GM19397 (cell line): ENCODE measurements around the gene SYNDIG1.

ENCODE experiments used
- ATAC-seq: cut with Tn5 transposase; IDR thresholded peaks from one replicate; pipeline ENCODE4 v1.9.1; 2021; ENCODE audit warnings: mild to moderate bottlenecking, moderate library complexity; ENCODE audit not compliant: unreplicated experiment

SYNDIG1 gene

DNA sequence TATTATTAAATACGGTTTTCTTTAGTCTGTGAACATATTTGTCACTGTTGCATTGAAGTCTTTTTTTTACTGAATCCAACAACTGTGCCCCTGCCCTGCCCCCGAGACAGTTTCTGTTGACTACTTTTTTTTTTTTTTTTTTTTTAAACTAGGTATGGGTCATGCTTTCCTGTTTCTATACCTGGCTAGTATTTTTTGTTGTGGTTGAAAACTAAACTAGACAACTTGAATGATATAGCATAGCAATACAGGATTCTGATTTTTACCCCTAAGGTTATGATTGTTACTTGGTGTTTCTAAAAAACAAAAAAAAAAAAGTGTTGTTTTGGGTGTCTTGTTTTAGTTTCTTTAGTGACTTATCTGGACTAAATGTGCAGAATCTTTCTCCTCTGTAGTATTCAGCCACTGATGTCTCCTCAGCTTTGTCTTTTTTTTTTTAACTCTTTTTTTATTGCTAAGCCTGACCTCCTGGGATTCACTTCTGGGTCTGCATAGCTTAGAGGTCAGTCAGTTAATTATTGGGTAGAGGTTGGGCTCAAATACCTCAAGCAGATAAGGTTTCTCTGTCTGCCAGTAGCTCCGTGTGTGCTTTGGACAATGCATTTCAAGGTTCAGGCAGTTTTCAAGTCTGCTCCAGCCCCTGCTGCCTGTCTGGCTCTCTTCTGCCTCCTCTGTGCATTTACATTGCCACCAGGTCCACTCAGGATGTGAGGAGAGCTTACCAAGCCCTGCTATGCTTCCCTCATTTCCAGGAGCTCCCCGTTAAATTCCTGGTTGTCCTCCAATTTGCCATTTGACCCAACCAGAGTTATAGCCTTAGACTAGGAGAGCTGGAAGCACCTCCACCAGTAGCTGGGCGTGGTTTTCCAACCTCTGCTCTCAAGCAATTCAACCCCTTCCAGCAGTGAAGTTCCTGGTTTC is 91.4 kb downstream of the SYNDIG1 start:
- no peak for ATAC-seq

DNA sequence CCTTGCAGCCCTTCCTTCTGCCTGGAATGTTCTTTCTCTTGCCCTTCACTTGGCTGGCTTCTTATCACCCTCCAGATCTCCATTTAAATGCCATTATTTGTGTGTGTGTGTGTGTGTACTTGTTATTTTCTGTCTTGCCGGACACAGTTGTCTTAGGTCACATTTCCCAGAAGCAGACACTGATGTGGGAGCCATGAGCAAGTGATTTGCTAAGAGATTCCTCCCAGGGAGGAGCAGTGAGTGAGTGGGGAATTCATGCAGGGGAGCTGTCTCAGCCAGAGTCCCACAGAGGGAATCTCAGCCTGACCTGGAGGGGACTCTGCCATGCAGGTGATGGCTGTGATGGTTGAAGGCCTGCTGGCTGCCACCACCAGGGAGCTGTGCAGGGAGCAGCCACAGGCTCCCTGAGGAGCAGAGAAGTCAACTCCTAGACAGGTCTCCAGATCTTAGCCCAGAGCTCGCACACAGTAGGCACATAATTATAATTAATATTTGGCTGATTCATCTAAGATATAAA is 96.5 kb downstream of the SYNDIG1 start:
- ATAC-seq, result no peak

DNA sequence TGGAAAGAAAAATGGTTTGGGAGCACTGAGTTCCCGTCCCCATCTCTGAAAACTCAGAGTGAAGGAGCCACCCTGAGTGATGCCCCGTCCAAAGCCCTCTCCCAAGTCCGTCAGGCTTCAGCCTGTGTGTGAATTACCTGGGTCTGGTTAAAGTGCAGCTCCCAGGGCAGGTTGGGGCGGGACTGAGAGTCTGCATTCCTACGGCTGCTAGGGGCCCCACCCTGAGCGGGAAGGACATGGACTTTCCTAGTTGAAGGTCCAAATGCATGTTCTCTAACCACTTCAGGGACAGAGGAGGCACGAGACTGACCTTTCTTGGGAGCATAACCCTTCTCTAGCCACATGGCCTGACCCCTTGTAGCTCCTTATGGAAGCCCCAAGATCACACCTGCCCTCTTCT is 97.2 kb downstream of the SYNDIG1 start:
- no peak for ATAC-seq

DNA sequence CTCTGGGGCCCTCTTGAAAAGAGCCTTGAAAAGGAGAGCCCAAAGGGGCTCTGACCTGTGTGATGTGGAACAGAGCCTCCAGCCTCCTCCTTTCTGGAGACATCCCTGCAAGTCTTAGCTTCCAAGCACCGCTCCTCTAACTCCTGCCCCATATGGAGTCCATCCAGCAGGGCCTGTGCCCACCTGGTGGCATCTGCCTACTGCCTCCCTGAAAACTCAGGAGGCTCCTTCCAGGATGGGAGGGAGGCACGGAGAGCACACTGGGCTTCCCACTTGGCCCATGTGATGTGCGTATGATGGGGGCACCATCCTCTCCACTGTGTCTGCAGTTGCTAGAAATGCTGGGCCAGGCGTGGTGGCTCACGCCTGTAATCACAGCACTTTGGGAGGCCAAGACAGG is 98.1 kb downstream of the SYNDIG1 start:
- ATAC-seq, result no peak

DNA sequence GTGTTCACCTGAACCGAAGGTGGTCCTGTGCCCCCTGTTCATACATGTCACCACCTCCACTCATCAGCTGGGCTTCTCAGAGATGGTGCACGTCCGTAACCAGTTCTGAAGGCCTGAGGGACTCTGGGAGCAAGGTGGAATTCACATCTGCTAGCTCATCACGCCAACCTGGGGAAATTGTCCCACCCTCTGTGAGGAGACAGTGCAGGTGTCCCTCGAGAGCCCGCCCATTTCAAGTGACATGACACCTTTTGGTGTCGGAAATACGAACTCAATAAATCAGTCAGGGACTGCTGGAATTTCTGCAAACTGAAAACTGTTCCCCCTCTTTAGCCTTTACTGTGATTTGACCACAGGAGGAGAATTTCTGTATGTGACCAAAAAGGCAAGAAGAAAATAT is 99.4 kb downstream of the SYNDIG1 start:
- no peak for ATAC-seq

DNA sequence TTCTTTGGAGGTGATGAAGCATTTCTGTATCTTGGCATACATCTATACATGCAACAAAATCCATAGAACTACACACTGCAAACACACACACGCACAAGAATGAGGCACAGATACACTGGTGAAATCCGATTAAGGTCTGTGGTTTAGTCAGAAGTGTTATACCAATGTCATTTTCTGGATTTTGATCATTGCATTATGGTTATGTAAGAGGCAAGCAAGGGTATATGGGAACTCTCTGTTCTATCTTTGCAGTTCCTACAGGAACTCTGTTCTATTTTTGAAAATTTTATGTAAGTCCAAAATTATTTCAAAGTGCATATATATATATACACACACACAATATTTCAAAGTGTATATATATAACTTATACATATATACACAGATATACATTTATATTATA is 101.7 kb downstream of the SYNDIG1 start:
- no peak for ATAC-seq

DNA sequence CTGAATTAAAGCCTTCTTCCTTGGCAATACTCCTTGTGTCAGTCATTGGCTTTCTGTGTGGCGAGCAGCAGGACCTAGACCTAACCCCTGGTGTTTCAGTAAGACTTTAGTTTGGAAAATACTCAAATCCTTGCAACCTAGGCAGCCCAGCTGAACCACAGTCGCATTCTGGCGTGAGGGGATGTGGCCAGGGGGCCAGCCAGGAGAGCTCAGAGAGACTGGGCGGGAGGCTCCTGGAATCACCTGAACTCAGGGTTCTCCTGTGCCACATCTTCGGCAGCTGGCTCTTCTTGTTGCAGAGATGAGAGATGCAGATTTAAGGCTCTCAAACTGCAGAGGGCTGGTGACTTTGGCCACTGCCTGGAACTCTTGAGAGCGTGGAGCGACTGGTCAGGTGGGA is 102.7 kb downstream of the SYNDIG1 start:
- no peak for ATAC-seq

DNA sequence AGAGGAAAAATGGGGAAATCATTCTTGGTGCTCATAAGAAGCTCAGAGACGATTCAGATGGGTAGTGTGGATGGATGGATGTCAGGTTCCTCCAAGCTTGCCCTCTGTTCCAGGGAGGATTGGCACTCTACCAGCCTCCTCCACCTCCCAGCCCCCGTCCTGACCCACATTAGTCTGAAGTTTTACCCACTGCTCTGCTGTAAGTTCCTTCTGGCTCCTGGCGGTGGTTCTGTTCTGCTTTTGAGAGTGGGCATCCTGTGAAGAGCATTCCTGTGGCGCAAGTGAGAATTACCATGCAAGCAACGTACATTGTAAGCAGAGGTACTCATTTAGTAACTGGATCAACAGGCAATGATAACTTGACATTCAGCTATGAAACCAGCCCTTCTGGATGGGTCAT is 103.4 kb downstream of the SYNDIG1 start:
- no peak for ATAC-seq

DNA sequence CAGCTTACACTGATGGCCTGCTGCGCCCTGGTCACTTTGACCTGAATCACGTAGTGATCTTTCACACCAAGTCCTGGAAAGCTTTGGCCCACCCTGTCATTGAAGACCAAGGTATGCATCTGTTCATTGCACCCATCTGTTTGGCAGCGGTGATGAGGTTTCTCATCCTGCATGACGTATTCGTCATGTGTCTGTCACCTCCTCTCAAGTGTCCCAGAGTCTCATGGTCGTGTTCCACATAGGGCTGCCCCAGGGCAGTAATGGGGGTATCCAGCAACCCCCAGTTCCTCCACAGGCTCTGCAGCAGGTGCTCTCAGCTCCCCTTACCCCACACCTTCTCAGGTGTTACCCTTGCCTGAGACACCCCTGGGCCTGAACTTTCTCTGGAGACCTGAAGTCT is 104.1 kb downstream of the SYNDIG1 start:
- no peak for ATAC-seq

DNA sequence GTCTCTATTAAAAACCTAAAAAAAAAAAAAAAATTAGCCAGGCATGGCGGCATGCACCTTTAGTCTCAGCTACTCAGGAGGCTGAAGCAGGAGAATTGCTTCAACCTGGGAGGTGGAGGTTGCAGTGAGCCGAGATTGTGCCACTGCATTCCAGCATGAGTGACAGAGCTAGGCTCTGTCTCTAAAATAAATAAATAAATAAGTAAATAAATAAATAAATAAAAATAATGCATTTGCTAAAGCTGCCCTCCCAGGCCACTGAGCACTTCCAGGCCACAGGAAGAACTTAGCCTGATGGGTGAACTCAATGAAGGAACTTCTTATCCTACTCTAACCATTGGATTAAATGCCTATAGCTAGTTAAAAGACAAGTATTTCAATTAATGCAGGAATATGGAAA is 104.9 kb downstream of the SYNDIG1 start:
- no peak for ATAC-seq

DNA sequence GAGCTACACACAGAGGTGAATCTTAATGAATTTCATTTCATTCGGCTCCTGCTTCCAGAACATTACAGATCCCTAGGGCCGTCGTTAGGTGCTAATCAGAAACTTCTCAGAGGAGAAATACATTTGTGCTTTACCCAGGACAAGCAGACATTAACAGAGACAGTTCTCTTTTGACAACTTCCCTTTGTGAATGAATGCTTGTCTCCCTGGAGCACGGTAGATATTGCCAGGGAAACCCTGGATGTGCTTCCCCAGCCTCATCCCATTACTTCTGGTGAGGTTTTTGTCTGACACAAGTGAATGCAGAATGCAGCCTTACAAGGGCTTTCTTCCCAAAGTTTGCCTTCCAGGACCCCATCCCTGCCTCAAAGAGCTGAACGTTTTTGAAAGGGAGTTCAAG is 105.4 kb downstream of the SYNDIG1 start:
- no peak for ATAC-seq

DNA sequence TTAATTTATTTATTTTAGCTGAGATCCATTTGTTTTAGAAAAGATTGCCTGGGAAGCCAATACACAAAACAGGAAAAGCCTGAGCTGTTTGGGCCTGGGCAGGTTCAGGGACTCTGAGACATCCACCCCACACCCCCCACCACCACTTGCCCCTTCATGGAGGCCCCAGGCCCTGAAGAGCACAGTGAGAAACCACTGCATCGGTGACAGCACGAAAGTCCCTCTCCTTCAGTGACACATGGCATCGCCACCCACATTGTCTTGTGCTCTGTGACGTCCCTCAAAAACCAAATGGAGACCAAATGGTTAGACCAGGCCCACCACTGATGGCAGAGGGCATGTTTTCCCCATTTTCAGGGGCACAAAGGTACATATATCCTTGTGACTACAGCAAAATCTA is 106.4 kb downstream of the SYNDIG1 start:
- ATAC-seq, result no peak

DNA sequence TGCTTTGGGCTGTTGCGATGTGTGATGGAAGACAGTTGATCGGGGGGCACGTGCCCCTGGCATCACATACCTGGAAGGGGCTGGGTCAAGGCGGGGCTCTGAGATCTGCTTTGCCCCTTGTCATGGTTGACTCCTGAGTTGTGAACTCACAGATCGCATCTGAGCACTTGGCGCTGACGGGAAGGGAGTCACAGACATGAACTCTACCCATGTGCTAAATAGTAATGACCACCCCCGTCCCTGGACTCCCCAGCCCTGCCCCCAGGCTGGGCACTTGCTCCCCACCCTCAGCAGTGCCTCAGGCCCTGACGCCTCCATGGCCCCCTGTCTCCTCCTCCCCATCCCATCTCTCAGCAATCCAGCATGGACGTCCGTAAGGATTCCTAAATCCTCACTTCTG is 107.0 kb downstream of the SYNDIG1 start:
- ATAC-seq, result no peak

DNA sequence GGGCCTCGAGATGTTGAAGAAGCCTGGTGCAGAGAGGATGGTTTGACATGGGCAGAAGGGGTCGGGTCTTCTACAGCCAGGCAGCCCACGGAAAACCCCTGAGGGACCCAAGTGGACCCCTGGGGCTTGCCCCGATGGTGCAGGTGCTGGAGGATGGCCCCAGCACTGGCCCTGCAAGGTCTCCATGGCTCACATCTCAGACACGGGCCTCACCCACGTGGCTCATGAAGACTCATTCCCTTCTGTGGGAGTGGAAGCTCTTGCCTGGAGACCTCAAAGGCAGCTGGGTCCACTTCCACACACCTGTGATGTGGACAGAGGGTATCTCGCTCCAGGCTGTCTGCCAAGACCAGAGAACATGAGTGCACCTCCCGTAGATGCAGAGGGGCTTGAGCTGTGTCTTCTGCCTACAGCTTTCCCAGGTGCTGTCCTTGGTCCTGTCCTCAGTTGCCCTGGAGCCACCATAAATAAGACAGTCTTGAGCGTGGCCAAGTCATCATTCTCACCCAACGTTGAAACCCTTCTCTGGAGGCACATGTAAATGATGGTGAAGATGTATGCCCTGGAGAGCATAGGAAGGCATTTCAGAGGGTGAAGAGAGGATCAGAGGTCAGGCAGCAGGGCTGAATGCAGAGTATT is 108.0 kb downstream of the SYNDIG1 start:
- no peak for ATAC-seq

DNA sequence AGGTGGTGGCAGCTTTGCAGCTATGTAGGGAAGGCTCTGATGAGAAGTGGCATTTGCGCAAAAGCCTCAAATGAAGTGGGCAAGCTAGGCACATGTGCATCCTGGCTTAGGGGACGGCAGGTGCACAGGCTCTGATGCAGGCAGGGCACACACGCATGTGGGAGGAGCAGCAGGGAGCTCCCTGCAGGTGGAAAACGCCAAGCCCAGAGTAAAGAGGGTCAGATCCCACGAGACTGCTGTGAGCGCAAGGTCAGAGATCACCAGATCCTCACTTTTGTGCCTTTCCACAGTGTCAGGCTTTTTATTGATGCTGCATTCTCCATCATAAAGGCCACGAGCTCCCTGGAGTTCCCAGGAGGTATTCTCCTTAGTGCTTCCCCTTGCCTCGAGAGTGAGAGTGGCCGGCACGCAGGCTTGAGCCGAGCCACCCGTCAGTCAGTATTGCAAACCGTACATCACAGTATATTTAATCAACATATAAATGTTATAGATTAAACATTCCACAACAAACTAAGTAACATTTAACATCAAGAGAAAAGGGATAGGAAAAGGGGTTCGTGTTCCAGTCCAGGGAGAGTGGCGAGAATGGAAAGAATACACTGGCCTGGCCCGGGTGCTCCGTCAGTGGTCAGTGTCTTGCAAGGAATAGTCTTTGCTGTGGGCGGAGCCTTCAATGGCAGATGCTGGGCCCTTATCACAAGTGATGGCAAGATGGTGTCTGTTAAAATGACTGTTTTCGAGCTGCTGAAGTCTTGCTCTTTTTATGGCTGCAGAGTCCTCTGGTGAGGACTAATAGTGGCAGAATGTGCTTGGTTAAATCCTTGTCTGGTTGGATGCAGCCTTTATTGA is 109.4 kb downstream of the SYNDIG1 start:
- ATAC-seq, result no peak

DNA sequence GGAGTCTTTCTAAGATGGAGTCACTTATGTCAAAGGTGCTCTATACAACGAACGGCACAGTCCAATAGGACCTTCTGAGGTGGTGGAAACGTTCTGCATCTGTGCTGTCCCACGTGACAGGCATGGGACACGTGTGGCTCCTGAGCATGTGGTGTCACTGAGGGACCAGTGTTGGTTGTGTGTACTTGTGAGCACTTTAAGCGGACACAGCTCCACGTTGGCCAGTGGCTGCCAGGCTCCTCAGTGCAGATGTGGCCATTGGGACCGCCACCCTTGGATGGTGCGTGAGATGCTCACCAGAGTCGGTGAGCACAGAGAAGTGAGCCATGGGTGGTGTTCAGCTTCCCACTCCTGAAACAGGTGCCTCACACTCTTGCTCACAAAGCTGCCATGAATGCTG is 110.0 kb downstream of the SYNDIG1 start:
- no peak for ATAC-seq

DNA sequence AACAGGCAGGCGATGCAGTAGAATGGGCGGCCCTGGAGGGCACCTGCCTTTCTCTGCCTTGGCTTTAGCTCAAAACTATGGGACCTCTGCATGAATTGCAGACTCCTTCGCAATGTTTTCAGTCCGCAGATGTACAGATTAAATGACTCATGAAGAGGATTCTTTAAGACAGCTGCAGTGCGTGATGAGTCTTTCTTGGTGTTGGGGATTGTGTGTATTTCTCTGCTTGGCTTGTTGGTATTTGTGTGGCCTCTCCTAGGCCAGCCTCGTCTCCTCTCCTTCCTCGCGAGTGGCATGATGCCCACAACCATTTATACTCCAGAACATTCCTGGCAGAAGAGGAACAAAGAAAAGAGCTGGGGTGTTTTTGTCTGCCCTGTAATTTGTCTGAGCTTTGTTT is 110.6 kb downstream of the SYNDIG1 start:
- no peak for ATAC-seq

DNA sequence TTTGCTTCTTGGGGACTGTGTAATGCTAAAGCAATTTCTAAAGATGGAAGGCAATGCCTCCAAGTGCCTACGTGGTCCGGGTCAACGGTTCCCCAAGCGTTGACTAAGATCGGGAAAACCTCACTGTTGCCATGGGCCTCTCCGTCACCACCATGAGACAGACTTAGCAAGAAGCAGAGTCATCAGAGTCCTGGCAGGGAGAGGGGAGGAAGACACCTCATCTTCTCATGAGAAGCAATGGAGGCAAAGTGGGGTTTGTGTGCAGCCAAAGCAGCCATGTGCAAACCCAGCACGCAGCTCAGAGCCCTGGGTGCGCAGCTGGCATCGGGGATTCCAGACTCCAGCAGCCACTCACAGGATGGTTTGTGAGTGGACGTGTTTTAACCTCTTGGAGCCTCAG is 111.4 kb downstream of the SYNDIG1 start:
- no peak for ATAC-seq

DNA sequence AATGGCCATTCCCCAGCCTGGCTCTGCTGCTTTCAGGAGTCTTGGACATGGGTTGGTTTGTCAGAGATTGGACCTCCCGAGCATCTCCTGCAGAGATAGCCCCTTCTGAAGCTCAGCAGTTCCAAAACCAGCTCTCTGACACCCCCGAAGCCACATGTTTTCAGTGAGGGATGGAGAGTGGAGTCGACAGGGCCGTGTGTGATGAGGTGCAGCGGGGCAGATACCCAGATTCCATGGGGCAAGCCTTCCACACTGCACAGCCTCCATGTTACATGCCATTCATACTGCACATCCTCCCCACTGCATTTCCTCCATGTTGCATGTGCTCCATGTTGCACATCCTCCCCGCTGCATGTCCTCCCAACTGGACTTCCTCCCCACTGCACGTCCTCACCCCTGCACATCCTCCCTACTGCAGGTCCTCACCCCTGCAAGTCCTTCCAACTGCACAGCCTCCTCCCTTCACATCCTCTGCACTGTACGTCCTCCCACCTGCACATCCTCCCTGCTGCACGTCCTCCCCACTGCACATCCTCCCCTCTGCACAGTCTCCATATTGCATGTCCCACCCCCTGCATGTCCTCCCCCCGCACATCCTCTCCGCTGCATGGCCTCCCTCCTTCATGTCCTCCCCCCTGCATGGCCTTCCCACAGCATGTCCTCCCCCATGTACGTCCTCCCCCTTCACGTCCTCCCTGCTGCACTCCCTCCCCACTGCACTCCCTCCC is 112.2 kb downstream of the SYNDIG1 start:
- ATAC-seq, result no peak

DNA sequence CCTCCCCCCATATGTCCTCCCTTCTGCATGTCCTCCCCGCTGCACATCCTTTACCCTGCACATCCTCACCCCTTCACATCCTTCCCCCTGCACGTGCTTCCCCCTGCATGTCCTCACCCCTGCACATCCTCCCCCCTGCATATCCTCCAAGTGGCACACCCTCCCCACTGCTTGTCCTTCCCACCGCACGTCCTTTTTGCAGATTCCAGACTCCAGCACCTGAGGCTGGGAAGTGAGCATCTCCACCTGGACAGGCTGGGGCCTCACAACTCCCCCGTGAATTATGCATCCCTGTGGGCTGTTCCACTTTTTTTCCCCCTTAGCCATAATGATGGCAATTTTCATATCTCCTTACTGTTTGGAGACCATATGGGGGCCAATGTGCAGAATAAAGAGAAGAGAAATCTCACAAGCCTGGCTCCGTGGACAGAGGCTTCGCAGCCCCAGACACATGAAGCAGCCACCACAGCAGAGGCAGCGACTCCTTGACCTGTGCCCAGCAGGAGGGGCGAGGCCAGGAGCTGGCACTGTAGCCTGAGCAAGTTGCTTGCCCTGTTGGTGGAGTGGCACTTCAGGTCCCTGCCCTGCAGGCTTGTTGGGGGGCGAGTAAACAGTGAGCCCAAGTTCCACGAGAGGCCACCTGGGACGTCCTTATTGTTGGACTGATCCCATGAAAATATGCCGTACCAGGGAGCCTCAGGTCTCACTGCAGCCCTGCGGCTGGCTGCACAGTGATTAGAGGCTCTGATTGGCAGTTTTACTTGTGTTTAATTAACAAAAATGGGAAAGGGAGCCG is 113.1 kb downstream of the SYNDIG1 start:
- ATAC-seq, result no peak
